ENCODE results near the gene MRPL19. TPM values are rescaled to one million over a fixed set of nuclear protein-coding genes. Genes with fewer than 3 reads are reported as not detected.

The MRPL19 gene
- total and polyA plus RNA-seq, 12 donors, result 12.2 to 70.7 (median 63.6) TPM

DNA sequence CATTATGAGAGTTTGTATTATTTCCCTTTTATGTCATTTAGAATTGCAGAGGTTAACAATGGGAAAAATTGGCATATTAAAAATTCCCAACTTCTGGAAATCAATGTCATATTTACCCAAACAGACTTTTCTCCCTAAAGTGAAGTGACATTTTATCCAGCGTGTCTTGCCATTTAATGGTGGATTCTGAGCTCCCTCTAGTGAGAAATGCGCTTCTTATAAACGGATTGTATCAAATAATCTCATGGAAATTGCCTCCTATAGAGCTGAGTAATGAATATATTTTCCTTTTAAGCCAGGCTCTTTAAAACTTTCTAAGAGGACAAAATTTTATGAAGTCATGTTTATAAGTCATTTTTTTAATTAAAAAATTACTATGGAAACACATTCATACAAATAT is 69.8 kb downstream of the MRPL19 start:
- Histone ChIP-seq H3K27me3 (no peaks in the 10 kb centered on the region), H3K36me3 (no peaks in the 10 kb centered on the region), H3K9me3 (peaks cover 0 to 9% (median 0%) of the 10 kb centered on the region in 11 donors), H3K4me3 (no peak overlapping the region), H3K27ac (no peak overlapping the region), H3K4me1 (peaks cover 0 to 2% (median 0%) of the 10 kb centered on the region in 9 donors)
- ATAC-seq (no peak), DNase-seq (no peak)
- 53 to 60% methylated on average over 3 of the region's 3 CpGs for WGBS, 2 donors
- TF ChIP-seq, protein P1, sequence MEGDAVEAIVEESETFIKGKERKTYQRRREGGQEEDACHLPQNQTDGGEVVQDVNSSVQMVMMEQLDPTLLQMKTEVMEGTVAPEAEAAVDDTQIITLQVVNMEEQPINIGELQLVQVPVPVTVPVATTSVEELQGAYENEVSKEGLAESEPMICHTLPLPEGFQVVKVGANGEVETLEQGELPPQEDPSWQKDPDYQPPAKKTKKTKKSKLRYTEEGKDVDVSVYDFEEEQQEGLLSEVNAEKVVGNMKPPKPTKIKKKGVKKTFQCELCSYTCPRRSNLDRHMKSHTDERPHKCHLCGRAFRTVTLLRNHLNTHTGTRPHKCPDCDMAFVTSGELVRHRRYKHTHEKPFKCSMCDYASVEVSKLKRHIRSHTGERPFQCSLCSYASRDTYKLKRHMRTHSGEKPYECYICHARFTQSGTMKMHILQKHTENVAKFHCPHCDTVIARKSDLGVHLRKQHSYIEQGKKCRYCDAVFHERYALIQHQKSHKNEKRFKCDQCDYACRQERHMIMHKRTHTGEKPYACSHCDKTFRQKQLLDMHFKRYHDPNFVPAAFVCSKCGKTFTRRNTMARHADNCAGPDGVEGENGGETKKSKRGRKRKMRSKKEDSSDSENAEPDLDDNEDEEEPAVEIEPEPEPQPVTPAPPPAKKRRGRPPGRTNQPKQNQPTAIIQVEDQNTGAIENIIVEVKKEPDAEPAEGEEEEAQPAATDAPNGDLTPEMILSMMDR (IDR thresholded peaks at IDR 0.05), result no peak
- intact Hi-C loops (cut with DNase I), result loop anchor here in 1 of 10 donors (10.0 kb wide), 1 partner anchor 72 kb away; the partner anchor contains the start of gene MRPL19

DNA sequence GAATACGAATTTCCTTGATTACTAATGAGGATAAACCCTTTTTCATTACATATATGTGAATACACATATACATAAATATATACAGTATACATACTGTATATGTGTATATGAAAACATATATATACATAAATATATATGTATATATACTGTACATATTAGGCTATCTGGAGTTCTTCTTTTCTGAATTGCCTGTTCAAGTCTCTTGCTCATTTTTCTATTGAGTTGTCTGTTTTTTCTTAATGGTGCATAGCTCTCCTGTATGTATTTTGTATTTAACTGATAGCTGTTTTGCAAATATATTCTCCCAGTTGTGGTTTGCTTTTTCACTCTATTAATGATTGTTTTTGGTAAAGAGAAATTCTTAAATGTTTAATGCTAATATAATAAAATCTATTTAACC is 73.0 kb downstream of the MRPL19 start:
- no peak for DNase-seq
- H3K27ac ChIP-seq, result no peak overlapping the region
- H3K36me3 ChIP-seq, result no peaks in the 10 kb centered on the region
- intact Hi-C loops (cut with DNase I), result loop anchor here in 1 of 10 donors (10.0 kb wide), 1 partner anchor 75 kb away; the partner anchor contains the start of gene MRPL19
- TF ChIP-seq, protein P1 (IDR thresholded peaks at IDR 0.05), result no peak
- peaks cover 0 to 9% (median 0%) of the 10 kb centered on the region in 11 donors for H3K9me3 ChIP-seq
- H3K4me3 ChIP-seq, result no peak overlapping the region
- no peaks in the 10 kb centered on the region for H3K4me1 ChIP-seq
- peaks cover 0 to 15% (median 0%) of the 10 kb centered on the region in 7 donors for H3K27me3 ChIP-seq
- WGBS, 2 donors, result 93 to 94% methylated on average over 1 of the region's 1 CpG
- no peak for ATAC-seq

DNA sequence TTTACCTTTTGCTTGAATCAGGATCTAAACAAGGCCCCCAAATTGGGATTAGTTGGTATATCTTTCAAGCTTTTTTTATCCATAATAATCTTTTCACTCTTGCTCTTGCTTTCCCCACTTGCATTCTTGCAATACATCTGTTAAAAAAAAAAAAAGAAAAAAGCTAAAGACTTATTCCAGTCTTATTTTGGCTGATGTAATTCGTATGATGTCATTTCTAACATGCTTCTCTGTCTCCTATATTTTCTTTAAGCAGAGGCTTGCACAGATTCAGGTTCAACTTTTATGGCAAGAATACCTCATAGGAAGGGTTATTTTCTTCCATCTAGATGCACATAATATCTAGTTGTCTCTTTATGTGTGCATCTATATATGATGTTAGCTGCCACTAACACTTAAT is 73.9 kb downstream of the MRPL19 start:
- Histone ChIP-seq H3K27me3 (peaks cover 0 to 15% (median 0%) of the 10 kb centered on the region in 7 donors), H3K27ac (no peak overlapping the region), H3K9me3 (peaks cover 0 to 9% (median 0%) of the 10 kb centered on the region in 11 donors), H3K36me3 (no peaks in the 10 kb centered on the region), H3K4me1 (no peaks in the 10 kb centered on the region), H3K4me3 (no peak overlapping the region)
- no peak for DNase-seq
- 73 to 83% methylated on average over 1 of the region's 1 CpG for WGBS, 2 donors
- intact Hi-C loops (cut with DNase I), result no loop called here
- no peak for ATAC-seq
- TF ChIP-seq, protein P1 (IDR thresholded peaks at IDR 0.05), result no peak

DNA sequence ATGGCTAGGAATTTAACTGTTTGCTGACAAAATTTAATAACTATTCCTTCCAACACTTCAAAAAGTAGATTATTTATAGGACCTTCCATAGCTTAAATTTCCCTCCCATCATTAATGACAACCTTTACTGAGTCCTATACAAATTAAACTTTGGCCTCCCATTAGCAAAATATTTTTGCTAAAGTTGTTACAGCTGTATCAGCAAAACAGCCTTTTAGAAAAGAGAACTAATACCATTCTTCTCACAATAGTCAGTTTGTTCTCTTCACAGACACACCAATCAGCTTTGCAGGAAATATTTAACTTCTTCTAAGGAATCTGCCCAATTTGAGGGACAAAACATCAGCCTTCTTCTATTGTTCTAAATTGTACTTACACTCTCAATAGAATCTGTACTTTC is 76.1 kb downstream of the MRPL19 start:
- DNase-seq (no peak), ATAC-seq (no peak)
- H3K36me3 ChIP-seq, result no peaks in the 10 kb centered on the region
- TF ChIP-seq, protein P1 (IDR thresholded peaks at IDR 0.05), result no peak
- no peaks in the 10 kb centered on the region for H3K4me1 ChIP-seq
- intact Hi-C loops (cut with DNase I), result no loop called here
- H3K27me3 ChIP-seq, result peaks cover 0 to 23% (median 9%) of the 10 kb centered on the region in 7 donors
- no peak overlapping the region for H3K4me3 ChIP-seq
- no peak overlapping the region for H3K27ac ChIP-seq
- H3K9me3 ChIP-seq, result peaks cover 0 to 9% (median 0%) of the 10 kb centered on the region in 11 donors

Measured in heart right ventricle (tissue), 16 donors.